ENCODE measurements around the gene MED12L. TPM values are rescaled to one million over a fixed set of nuclear protein-coding genes. Genes with fewer than 3 reads are reported as not detected.

Gene MED12L
- total RNA-seq, 1 experiment from 2014 or later, result 6.4 TPM

DNA sequence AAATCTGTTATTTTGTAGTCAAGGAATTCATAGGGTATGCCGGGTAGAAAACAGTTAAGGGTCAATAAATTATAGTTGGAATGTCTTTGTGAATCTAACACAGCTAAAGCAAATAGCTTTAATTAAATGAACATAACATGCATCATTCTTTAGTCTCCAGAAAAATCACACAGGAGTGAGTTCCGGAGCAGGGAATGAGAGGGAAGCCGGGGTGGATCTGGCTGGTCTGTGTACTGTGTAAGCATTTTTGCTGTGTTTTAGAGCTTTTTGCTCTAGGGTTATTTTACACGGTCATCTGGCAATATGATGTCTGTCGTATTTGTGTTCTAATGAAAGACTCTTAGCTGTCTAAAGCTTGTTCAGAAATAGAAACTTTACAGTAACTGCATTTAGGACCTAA lies 57.5 kb downstream of the MED12L start (continued):
- TF ChIP-seq ZBTB33 (IDR thresholded peaks at IDR 0.05; ENCODE audit: extremely low read depth, insufficient replicate concordance, low read length), result no peak
- no peak for TF ChIP-seq CBX3 (IDR thresholded peaks at IDR 0.05; ENCODE audit: low read depth)
- TF ChIP-seq ELF1 (IDR thresholded peaks at IDR 0.05; ENCODE audit: borderline replicate concordance, low read depth), result no peak

DNA sequence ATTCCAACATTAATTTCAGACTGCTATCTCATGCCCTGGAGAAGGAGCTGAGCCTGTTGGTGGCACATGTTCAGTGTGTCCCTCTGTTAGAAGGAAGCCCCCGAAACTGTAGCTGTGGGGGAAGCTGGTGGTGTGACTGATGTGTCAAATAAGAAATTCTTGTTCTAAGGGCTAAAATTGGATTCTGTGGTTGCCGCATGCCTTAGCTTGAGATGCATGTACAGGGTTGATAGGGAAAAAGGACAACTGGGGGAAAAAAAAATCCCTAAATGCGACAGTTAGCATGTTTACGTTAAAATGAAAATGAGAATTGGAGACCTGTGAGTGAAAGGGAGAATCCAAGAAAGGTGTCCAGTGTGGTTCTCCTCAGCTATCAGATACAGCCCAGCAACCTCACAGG lies 58.6 kb downstream of the MED12L start:
- no peaks in the 10 kb centered on the region for H3K36me3 ChIP-seq (ENCODE audit: control insufficient read depth in 1 of 2, insufficient read depth in 2 of 2, low read length in 2 of 2)
- intact Hi-C loops (cut with micrococcal nuclease), result no loop called here
- no peaks in the 10 kb centered on the region for H3K9me3 ChIP-seq (ENCODE audit: control insufficient read depth in 1 of 2, insufficient read depth in 1 of 2, low read depth in 1 of 2, low read length in 2 of 2)
- H3K4me2 ChIP-seq (ENCODE audit: low read length), result no peak overlapping the region
- H3K4me1 ChIP-seq (ENCODE audit: control insufficient read depth in 1 of 2, insufficient read depth in 2 of 2, low read length in 2 of 2), result peaks cover 6 to 11% of the 10 kb centered on the region in 2 experiments; a peak in 2 of 4 replicates
- H3K9me2 ChIP-seq (ENCODE audit: insufficient read depth), result no peaks in the 10 kb centered on the region
- no peak overlapping the region for H3K4me3 ChIP-seq (replicated peaks in 1 of 2; ENCODE audit: low read depth in 1 of 2, low read length in 2 of 2)
- no peaks in the 10 kb centered on the region for H4K20me1 ChIP-seq (ENCODE audit: insufficient read depth)
- no peak overlapping the region for H2AFZ ChIP-seq (ENCODE audit: low read depth, low read length, poor library complexity, severe bottlenecking)
- no peak overlapping the region for H3K27ac ChIP-seq (ENCODE audit: low read depth, low read length)
- TF ChIP-seq CTCF (IDR thresholded peaks at IDR 0.05 in 2 of 3, conservative IDR thresholded peaks at IDR 0.05 in 1 of 3; ENCODE audit: borderline replicate concordance in 1 of 3, insufficient read depth in 1 of 3, low read depth in 2 of 3, low read length in 2 of 3), result no peak
- TF ChIP-seq POLR2A (IDR thresholded peaks at IDR 0.05; ENCODE audit: borderline replicate concordance, extremely low read depth, insufficient read depth, insufficient read length), result no peak
- no peak for TF ChIP-seq SIN3A (IDR thresholded peaks at IDR 0.05; ENCODE audit: low read depth)
- TF ChIP-seq EZH2 (IDR thresholded peaks at IDR 0.05), result no peak
- TF ChIP-seq, protein P1, sequence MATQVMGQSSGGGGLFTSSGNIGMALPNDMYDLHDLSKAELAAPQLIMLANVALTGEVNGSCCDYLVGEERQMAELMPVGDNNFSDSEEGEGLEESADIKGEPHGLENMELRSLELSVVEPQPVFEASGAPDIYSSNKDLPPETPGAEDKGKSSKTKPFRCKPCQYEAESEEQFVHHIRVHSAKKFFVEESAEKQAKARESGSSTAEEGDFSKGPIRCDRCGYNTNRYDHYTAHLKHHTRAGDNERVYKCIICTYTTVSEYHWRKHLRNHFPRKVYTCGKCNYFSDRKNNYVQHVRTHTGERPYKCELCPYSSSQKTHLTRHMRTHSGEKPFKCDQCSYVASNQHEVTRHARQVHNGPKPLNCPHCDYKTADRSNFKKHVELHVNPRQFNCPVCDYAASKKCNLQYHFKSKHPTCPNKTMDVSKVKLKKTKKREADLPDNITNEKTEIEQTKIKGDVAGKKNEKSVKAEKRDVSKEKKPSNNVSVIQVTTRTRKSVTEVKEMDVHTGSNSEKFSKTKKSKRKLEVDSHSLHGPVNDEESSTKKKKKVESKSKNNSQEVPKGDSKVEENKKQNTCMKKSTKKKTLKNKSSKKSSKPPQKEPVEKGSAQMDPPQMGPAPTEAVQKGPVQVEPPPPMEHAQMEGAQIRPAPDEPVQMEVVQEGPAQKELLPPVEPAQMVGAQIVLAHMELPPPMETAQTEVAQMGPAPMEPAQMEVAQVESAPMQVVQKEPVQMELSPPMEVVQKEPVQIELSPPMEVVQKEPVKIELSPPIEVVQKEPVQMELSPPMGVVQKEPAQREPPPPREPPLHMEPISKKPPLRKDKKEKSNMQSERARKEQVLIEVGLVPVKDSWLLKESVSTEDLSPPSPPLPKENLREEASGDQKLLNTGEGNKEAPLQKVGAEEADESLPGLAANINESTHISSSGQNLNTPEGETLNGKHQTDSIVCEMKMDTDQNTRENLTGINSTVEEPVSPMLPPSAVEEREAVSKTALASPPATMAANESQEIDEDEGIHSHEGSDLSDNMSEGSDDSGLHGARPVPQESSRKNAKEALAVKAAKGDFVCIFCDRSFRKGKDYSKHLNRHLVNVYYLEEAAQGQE (IDR thresholded peaks at IDR 0.05; ENCODE audit: low read depth), result no peak
- ATAC-seq, result no peak
- ChIA-PET CTCF (no interaction called here), POLR2A (no interaction called here), RAD21 (ENCODE audit: low non-redundant PET in 1 of 2, low total read pairs in 2 of 2, uncharacterized antibody in 2 of 2, unreplicated experiment in 2 of 2) (no interaction called here)
- H3K9ac ChIP-seq (ENCODE audit: low read length), result no peak overlapping the region
- H3K27me3 ChIP-seq (ENCODE audit: insufficient read depth, low read length), result no peaks in the 10 kb centered on the region
- no peaks in the 10 kb centered on the region for H3K79me2 ChIP-seq (ENCODE audit: insufficient read depth, low read length)
- no TSS peak for BruUV-seq (replicated peaks)
- no peak for DNase-seq (ENCODE audit: low read depth, low spot score)
